HFFc6 (cell line): ENCODE data around the gene TMEM38A. TPM values are rescaled to one million over a fixed set of nuclear protein-coding genes. Genes with fewer than 3 reads are reported as not detected.

Experiments
- DNase-seq: peaks from one replicate; pipeline ENCODE4 v3.0.0-alpha.2; 2018
- H3K27ac Mint-ChIP-seq: 2 replicates; pipeline ENCODE4 v1.8.0; 2020; ENCODE audit warnings: mild to moderate bottlenecking, mixed read lengths
- H3K27me3 Mint-ChIP-seq: 2 replicates; pipeline ENCODE4 v1.8.0; 2021; ENCODE audit warnings: mild to moderate bottlenecking, moderate library complexity, mixed read lengths; ENCODE audit not compliant: insufficient read depth
- H3K36me3 Mint-ChIP-seq: 2 replicates; pipeline ENCODE4 v1.8.0; 2021; ENCODE audit warnings: low read depth, mixed read lengths
- H3K4me1 Mint-ChIP-seq: 2 replicates; pipeline ENCODE4 v1.8.0; 2020; ENCODE audit warnings: low read depth, mixed read lengths
- H3K4me3 Mint-ChIP-seq: 2 replicates; pipeline ENCODE4 v1.8.0; 2020; ENCODE audit warnings: mild to moderate bottlenecking, moderate library complexity, mixed read lengths
- H3K9me3 Mint-ChIP-seq: 2 replicates; pipeline ENCODE4 v1.8.0; 2020; ENCODE audit warnings: mild to moderate bottlenecking, mixed read lengths
- total RNA-seq, 6 experiments: library from RNA; stranded (reverse); fragmentation: NEBNext Ultra II Directional; extraction: Animal tissue kit (Norgen Biotek cat#: 25700); gene quantifications; 2 replicates in 1 of 6; 3 replicates in 5 of 6; pipeline ENCODE4 v1.2.3, GENCODE V29; 2021
- TF ChIP-seq, protein P1 (sequence below): fragments of 200-600 bp; sonication (generic); IDR thresholded peaks from 2 replicates; pipeline ENCODE4 v1.5.0; 2021; ENCODE audit warnings: antibody characterized with exemption, mild to moderate bottlenecking

The TMEM38A gene
- total RNA-seq, 6 experiments from 2014 or later = 0.26 to 2.0 (median 1.0) TPM

DNA sequence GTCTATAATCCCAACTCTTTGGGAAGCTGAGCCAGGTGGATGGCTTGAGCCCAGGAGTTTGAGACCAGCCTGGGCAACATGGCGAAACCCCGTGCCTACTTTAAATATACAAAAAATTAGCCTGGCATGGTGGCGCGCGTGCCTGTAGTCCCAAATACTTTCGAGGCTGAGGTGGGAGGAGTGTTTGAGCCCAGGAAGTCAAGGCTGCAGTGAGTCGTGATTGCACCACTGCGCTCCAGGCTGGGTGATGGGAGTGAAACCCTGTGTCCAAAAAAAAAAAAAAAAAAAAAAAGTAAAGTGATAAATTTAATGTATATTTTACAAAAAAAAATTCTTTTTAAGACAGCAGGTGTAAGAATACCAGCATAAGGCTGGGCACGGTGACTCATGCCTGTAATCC, 17.6 kb downstream of the TMEM38A start:
- peaks cover 6% of the 10 kb centered on the region; the same call in 1 of the 2 replicates for H3K9me3 Mint-ChIP-seq
- TF ChIP-seq, protein P1, sequence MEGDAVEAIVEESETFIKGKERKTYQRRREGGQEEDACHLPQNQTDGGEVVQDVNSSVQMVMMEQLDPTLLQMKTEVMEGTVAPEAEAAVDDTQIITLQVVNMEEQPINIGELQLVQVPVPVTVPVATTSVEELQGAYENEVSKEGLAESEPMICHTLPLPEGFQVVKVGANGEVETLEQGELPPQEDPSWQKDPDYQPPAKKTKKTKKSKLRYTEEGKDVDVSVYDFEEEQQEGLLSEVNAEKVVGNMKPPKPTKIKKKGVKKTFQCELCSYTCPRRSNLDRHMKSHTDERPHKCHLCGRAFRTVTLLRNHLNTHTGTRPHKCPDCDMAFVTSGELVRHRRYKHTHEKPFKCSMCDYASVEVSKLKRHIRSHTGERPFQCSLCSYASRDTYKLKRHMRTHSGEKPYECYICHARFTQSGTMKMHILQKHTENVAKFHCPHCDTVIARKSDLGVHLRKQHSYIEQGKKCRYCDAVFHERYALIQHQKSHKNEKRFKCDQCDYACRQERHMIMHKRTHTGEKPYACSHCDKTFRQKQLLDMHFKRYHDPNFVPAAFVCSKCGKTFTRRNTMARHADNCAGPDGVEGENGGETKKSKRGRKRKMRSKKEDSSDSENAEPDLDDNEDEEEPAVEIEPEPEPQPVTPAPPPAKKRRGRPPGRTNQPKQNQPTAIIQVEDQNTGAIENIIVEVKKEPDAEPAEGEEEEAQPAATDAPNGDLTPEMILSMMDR = no peak
- DNase-seq = no peak
- H3K4me3 Mint-ChIP-seq = no peak overlapping the region
- H3K27ac Mint-ChIP-seq = no peak overlapping the region
- peaks cover 5% of the 10 kb centered on the region; the same call in 1 of the 2 replicates for H3K36me3 Mint-ChIP-seq
- no peaks in the 10 kb centered on the region for H3K4me1 Mint-ChIP-seq
- H3K27me3 Mint-ChIP-seq = no peaks in the 10 kb centered on the region; the same call in 1 of the 2 replicates

DNA sequence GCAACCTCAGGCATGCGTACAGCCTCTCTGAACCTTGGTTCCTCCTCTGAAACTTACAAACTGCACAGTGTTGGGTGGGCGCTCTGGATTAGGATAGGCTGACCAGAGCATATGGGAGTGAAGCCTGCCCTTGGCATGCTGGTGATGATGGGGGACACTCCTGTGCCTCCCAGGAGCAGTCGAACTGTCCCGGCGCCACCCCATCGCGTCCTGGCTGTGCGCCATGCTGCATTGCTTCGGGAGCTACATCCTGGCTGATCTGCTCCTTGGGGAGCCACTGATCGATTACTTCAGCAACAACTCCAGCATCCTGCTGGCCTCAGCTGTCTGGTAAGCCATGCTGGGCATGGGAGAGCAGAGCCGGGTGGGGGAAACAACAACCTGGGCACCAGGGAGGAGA, 18.9 kb downstream of the TMEM38A start:
- H3K9me3 Mint-ChIP-seq = peaks cover 6% of the 10 kb centered on the region; the same call in 1 of the 2 replicates
- TF ChIP-seq, protein P1 = no peak
- no peak overlapping the region for H3K27ac Mint-ChIP-seq
- no peaks in the 10 kb centered on the region for H3K4me1 Mint-ChIP-seq
- H3K27me3 Mint-ChIP-seq = peaks cover 2% of the 10 kb centered on the region
- no peak overlapping the region for H3K4me3 Mint-ChIP-seq
- no peak for DNase-seq
- peaks cover 5% of the 10 kb centered on the region; the same call in 1 of the 2 replicates for H3K36me3 Mint-ChIP-seq

DNA sequence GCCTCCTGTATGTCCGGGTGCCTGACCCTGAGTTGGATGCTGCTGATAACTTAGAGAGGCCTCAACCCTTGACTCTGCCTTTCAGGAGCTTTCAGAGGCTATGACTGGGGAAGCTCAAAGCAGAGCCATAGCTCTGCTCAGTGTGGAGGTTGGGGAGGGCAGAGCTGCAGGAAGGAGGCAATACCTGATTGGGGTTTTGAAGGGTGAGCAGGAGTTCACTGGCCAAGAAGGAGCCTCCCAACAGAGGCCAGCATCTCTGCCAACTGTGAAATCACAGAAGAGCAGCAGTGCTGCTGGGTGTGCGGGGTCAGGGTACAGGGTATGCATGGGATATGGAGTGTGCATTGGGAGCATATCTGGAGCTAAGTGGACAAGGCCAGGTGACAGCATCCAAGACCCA, 21.6 kb downstream of the TMEM38A start:
- Mint-ChIP-seq H3K4me3 (no peak overlapping the region), H3K36me3 (peaks cover 5% of the 10 kb centered on the region; the same call in 1 of the 2 replicates), H3K4me1 (peaks cover 6% of the 10 kb centered on the region), H3K9me3 (peaks cover 6% of the 10 kb centered on the region; the same call in 1 of the 2 replicates), H3K27ac (no peak overlapping the region), H3K27me3 (peaks cover 8% of the 10 kb centered on the region)
- no peak for DNase-seq
- TF ChIP-seq, protein P1 = no peak

DNA sequence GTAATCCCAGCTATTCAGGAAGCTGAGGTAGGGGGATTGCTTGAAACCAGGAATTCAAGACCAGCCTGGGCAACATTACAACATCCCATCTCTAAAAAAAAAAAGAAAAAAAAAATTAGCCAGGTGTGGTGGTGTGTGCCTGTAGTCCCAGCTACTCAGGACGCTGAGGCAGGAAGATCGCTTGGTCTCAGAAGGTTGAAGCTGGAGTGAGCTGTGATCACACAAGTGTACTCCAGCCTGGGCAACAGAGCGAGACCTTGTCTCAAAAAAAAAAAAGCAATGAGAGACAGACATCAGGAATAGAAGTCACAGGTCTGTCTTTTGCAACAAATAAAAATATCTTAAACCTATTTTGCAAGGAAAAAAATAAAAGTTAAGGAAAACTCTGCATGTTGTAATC, 23.3 kb downstream of the TMEM38A start:
- TF ChIP-seq, protein P1 = no peak
- no peak overlapping the region for H3K27ac Mint-ChIP-seq
- H3K36me3 Mint-ChIP-seq = peaks cover 5% of the 10 kb centered on the region; the same call in 1 of the 2 replicates
- no peak for DNase-seq
- peaks cover 11% of the 10 kb centered on the region for H3K27me3 Mint-ChIP-seq
- no peak overlapping the region for H3K4me3 Mint-ChIP-seq
- peaks cover 6% of the 10 kb centered on the region for H3K4me1 Mint-ChIP-seq
- peaks cover 6% of the 10 kb centered on the region; the same call in 1 of the 2 replicates for H3K9me3 Mint-ChIP-seq

DNA sequence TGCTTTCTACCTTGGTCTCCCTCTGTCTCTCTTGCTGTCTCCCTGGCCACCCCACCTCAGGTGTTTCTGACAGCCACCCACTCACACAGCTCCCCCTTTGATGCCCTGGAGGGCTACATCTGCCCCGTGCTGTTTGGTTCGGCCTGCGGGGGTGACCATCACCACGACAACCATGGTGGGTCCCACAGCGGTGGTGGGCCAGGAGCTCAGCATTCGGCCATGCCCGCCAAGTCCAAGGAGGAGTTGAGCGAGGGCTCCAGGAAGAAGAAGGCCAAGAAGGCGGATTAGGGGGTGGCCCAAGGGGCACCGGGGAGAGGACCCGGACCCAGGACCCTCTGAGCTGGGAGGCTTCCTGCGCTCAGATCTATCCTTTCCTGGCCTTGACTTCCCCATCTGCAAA, 27.1 kb downstream of the TMEM38A start:
- H3K27ac Mint-ChIP-seq = no peak overlapping the region
- no peaks in the 10 kb centered on the region for H3K36me3 Mint-ChIP-seq
- H3K4me1 Mint-ChIP-seq = peaks cover 6% of the 10 kb centered on the region

More for the DNA sequence above, 27.1 kb downstream of the TMEM38A start:
- Mint-ChIP-seq H3K27me3 (peaks cover 23% of the 10 kb centered on the region), H3K4me3 (no peak overlapping the region), H3K9me3 (no peaks in the 10 kb centered on the region; the same call in 1 of the 2 replicates)
- DNase-seq = no peak
- TF ChIP-seq, protein P1 = no peak
